ENCODE data around the gene SMIM5.
"Not testable (repeated sequence)": the region's sequence is repeated elsewhere in the genome, so short reads cannot be mapped to it uniquely, and the experiment has no call there.

The SMIM5 gene

DNA sequence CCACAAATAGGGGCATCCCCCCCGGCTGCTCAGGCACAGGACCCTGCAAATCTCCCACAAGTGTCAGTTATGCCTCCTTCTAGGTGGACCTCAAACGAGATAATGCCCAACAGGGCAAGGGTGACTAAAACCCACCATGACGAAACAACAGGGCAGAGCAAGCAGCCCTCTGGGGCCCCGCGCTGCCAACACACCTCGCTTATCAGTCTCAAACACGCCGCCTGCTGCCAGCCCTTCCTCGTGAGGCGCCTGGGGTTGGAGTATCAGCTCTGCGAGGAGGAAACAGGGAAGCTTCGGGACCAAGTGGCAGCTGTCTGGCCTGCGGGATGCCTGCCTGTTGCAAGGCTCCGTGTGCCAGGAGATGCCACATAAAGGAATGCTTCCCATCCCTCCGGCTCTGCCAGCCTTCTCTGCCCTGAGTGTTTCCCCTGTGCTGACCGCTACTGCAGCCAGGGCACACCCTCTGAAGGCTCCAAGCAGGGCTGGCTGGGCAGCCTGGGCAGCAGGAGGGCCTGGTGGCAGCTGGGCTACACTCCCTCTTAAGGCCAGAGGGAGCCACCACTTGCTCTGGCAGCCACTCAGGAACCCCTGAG is 2.5 kb downstream of the SMIM5 start:
- Mint-ChIP-seq H3K27ac (no peak overlapping the region), H3K4me1 (ENCODE audit: low read depth) (peaks cover 14% of the 10 kb centered on the region), H3K36me3 (ENCODE audit: low read depth) (peaks cover 53% of the 10 kb centered on the region), H3K4me3 (no peak overlapping the region), H3K27me3 (peaks cover 5% of the 10 kb centered on the region), H3K9me3 (no peaks in the 10 kb centered on the region)
- intact Hi-C loops (cut with micrococcal nuclease) = no loop called here

DNA sequence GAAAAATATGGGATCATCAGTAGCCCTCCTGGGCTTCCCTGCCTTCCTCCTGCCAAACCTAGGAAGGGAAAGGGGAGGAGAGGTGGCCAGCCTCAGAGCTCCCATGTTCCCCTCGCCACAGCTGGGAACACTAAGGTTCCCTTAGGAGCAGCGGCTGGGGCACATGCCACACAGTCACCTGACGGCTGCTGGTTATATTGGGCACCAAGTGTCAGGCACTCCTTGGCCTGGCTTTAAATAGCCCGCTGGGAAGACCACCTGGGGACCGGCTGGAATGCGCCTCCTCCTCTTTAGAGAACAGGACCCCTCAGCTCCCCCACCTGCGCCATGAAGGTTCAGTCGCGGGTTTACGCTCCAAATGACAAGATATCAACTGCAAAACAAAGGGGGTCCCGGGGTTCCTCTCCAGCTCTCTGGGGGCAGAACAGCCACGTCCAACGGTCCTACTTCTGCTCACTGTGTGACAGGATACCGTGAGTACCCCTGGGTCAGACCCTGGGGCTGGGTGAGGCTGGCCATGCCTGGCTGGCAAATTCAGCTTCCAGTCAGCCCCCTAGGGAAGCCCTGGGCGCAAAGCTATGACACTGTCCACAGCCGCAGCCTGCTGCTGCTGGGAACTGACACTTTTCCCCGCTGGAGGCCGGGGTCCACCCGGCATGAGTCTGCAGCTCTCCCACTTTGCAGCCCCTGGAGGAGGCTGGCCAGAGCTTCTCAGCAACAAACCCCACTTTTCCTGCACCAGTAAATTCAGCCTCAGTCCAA is 3.3 kb downstream of the SMIM5 start:
- H3K4me1 Mint-ChIP-seq (ENCODE audit: low read depth) = peaks cover 14% of the 10 kb centered on the region
- intact Hi-C loops (cut with micrococcal nuclease) = no loop called here
- no peaks in the 10 kb centered on the region for H3K9me3 Mint-ChIP-seq
- H3K36me3 Mint-ChIP-seq (ENCODE audit: low read depth) = peaks cover 49% of the 10 kb centered on the region
- no peak overlapping the region for H3K4me3 Mint-ChIP-seq
- peaks cover 5% of the 10 kb centered on the region for H3K27me3 Mint-ChIP-seq
- no peak overlapping the region for H3K27ac Mint-ChIP-seq

DNA sequence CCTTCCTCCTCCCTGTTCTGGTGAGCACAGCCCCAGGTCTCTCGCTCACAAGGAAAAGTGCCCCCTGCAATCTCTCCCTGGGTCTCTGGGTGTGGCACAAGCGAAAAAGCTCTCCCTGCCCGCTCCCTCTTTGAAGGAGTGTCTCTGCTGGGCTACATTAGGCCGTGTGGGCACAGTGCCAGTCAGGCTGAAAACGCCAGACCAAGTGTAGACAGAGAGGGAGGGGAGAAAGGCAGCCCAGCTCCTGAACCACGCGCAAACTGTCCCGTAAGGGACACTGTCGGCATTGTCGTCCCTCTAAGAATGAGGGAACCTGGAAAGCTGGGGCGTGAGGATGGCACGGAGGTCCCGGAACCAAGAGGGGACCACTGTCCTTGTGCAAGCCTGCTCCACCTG is 3.9 kb downstream of the SMIM5 start:
- Mint-ChIP-seq H3K27me3 (peaks cover 5% of the 10 kb centered on the region), H3K9me3 (no peaks in the 10 kb centered on the region), H3K4me1 (ENCODE audit: low read depth) (peaks cover 17% of the 10 kb centered on the region), H3K4me3 (no peak overlapping the region), H3K27ac (no peak overlapping the region), H3K36me3 (ENCODE audit: low read depth) (peaks cover 54% of the 10 kb centered on the region)
- intact Hi-C loops (cut with micrococcal nuclease) = no loop called here

DNA sequence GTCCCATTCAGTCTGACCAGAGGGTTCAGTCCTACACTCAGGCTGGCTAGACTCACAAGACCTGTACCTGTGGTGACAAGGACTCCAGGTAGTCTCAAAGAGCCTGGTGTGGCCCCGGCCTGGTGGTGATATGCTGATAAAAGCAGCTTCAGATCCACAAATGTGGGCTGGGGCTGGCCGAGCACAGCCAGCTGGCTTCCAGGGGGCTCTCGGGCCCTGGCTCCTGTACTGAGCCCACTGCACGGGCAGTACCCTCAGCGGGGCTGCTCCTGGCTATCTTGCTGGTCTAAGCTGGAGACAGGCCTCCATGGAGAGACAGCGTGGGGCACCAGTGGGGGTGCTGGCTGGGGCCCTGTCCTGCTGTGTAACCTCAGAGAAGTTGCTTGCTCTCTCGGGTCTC is 4.3 kb downstream of the SMIM5 start:
- no peaks in the 10 kb centered on the region for H3K9me3 Mint-ChIP-seq
- H3K27ac Mint-ChIP-seq = no peak overlapping the region
- H3K4me1 Mint-ChIP-seq (ENCODE audit: low read depth) = peaks cover 21% of the 10 kb centered on the region
- peaks cover 5% of the 10 kb centered on the region for H3K27me3 Mint-ChIP-seq
- H3K36me3 Mint-ChIP-seq (ENCODE audit: low read depth) = peaks cover 55% of the 10 kb centered on the region
- intact Hi-C loops (cut with micrococcal nuclease) = no loop called here
- H3K4me3 Mint-ChIP-seq = no peak overlapping the region

DNA sequence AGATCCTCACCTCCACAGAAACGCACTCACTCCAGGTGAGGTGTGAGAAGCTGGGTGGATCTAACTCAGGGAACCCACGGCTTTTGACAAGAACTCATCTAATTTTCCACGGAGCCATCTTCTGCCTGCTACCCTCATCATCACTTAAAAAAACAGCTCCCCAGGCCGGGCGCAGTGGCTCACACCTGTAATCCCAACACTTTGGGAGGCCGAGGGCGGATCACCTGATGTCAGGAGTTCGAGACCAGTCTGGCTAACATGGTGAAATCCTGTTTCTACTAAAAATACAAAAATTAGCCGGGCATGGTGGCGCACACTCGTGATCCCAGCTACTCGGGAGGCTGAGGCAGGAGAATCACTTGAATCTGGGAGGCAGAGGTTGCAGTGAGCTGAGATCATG is 4.8 kb downstream of the SMIM5 start:
- intact Hi-C loops (cut with micrococcal nuclease); H3K27me3 Mint-ChIP-seq; H3K27ac Mint-ChIP-seq; H3K4me3 Mint-ChIP-seq; H3K9me3 Mint-ChIP-seq: not testable (repeated sequence)
- H3K36me3 Mint-ChIP-seq (ENCODE audit: low read depth) = peaks cover 55% of the 10 kb centered on the region
- H3K4me1 Mint-ChIP-seq (ENCODE audit: low read depth) = peaks cover 24% of the 10 kb centered on the region

DNA sequence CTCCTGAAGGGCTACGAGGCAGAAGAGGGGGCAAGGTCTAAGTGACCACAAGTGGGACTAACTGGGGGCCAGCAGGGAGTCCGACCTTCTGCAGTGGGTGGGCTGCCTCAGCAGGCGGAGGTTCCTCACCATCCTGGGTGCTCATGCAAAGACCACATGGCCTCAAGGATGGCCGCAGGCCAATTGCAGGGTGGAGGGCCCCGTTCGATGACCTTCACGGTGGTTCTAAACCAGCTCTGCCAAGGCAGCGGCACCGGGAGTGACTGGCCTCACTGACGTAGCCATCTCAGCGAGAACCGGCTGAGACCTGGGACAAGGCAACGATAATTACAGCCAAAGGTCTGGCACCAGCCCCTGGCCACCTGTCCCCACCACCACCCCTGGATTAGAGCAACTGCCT is 5.7 kb downstream of the SMIM5 start:
- intact Hi-C loops (cut with micrococcal nuclease) = no loop called here
- Mint-ChIP-seq H3K27ac (no peak overlapping the region), H3K27me3 (peaks cover 4% of the 10 kb centered on the region), H3K36me3 (ENCODE audit: low read depth) (peaks cover 64% of the 10 kb centered on the region), H3K4me1 (ENCODE audit: low read depth) (peaks cover 15% of the 10 kb centered on the region), H3K4me3 (no peak overlapping the region), H3K9me3 (no peaks in the 10 kb centered on the region)

DNA sequence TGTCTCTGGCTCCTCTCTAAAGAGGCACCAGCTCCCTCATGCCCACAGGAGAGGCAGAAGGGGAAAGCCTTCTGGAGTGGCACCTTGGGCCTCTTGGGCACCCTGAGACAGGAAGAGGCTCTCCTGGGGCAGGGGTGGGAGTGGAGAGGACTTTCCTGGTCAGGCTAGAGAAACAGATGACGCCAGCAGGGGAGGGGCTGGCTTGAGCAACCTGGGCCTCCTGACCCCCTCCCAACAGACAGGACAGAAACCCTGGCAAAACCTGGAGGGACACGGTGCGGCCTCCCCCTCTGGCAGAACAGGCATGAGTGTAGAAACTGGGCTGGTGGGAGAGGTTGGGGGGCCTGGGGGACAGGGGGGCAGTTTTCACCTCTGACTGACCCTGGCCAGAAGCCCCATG is 6.1 kb downstream of the SMIM5 start:
- Mint-ChIP-seq H3K36me3 (ENCODE audit: low read depth) (peaks cover 66% of the 10 kb centered on the region), H3K4me1 (ENCODE audit: low read depth) (peaks cover 12% of the 10 kb centered on the region), H3K27ac (no peak overlapping the region), H3K27me3 (peaks cover 1% of the 10 kb centered on the region), H3K9me3 (no peaks in the 10 kb centered on the region), H3K4me3 (no peak overlapping the region)
- intact Hi-C loops (cut with micrococcal nuclease) = no loop called here

DNA sequence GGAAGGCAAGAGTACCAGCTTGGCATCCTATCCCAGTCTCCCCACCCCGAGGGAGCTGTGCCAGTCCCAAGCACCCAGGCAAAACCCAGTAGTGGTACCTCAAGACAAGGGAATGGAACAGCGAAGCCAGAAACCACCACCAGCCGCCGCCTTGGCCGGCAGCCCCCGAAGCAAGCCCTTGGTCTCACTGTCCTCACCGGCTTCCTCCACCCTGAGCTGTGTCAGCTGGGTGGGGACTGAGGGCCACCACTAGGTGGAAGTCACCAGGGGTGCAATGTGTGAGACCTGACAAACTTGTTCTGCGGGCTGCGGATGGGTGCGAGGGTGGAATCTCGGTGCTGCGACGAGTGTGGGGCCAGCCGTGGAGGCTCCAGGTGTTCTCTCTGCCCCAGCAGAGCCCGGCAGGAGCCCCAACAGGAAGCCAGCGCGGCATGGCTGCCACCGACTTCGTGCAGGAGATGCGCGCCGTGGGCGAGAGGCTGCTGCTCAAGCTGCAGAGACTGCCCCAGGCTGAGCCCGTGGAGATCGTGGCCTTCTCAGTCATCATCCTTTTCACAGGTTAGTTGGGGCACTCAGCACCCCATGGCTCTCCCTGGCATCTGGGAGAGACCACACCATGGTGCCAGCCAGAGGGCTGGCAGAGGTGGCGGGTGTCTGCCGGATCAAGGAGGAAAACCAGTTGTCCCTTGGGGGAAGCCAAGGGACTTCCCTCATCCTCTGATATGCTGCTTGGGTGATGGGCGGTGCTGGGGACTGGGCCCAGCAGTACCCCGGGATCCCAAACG is 6.7 kb downstream of the SMIM5 start:
- Mint-ChIP-seq H3K27me3 (peaks cover 1% of the 10 kb centered on the region), H3K9me3 (no peaks in the 10 kb centered on the region), H3K36me3 (ENCODE audit: low read depth) (peaks cover 66% of the 10 kb centered on the region), H3K4me3 (no peak overlapping the region), H3K27ac (no peak overlapping the region), H3K4me1 (ENCODE audit: low read depth) (peaks cover 12% of the 10 kb centered on the region)
- intact Hi-C loops (cut with micrococcal nuclease) = no loop called here

DNA sequence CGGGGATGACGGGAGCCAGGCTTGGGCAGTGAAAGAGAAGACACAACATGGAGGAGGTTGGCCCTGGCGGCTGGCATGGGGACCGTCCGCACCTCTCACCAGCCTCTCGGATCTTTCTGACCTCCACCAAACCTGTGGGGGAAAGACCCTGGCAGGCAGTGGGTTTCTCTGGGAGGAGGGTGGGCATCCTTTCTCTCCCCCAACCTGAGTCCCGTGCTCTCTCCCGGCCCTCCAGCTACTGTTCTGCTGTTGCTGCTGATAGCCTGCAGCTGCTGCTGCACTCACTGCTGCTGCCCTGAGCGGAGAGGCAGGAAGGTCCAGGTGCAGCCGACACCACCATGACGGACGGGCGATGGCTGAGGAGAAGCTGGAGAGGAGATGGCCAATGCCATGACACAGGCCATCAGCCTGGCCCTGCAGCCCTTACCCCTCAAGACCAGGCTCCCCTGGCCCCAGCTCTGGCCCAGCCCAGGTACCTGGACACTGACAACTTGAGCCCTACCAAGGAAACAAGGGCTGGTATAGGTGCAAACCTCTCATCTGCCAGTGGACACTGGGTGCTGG is 7.4 kb downstream of the SMIM5 start:
- intact Hi-C loops (cut with micrococcal nuclease) = no loop called here
- H3K36me3 Mint-ChIP-seq (ENCODE audit: low read depth) = peaks cover 66% of the 10 kb centered on the region
- no peak overlapping the region for H3K27ac Mint-ChIP-seq
- no peak overlapping the region for H3K4me3 Mint-ChIP-seq
- peaks cover 15% of the 10 kb centered on the region for H3K4me1 Mint-ChIP-seq (ENCODE audit: low read depth)
- peaks cover 1% of the 10 kb centered on the region for H3K27me3 Mint-ChIP-seq
- H3K9me3 Mint-ChIP-seq = no peaks in the 10 kb centered on the region

DNA sequence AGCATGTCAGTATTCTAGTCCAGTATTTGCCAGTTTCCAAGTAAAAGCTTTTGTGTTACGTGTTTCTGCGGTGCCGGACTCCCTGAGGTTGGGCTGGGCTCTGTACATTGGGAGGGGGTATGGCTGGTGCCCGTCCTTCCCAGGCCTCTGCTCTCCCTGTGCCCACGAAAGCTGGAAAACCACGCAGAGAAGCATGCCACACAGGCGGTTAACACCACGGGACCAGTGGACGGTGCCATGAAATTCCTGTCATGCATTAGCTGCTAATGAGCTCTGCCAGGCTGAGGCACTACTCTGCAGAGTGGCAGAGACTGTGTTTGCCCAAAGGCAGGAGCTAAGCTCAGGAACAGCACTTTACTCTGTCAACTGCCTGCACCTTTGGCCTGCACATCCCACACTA is 8.1 kb downstream of the SMIM5 start:
- Mint-ChIP-seq H3K36me3 (ENCODE audit: low read depth) (peaks cover 61% of the 10 kb centered on the region), H3K4me3 (no peak overlapping the region), H3K9me3 (no peaks in the 10 kb centered on the region), H3K4me1 (ENCODE audit: low read depth) (peaks cover 22% of the 10 kb centered on the region), H3K27ac (no peak overlapping the region), H3K27me3 (no peaks in the 10 kb centered on the region)
- intact Hi-C loops (cut with micrococcal nuclease) = no loop called here

DNA sequence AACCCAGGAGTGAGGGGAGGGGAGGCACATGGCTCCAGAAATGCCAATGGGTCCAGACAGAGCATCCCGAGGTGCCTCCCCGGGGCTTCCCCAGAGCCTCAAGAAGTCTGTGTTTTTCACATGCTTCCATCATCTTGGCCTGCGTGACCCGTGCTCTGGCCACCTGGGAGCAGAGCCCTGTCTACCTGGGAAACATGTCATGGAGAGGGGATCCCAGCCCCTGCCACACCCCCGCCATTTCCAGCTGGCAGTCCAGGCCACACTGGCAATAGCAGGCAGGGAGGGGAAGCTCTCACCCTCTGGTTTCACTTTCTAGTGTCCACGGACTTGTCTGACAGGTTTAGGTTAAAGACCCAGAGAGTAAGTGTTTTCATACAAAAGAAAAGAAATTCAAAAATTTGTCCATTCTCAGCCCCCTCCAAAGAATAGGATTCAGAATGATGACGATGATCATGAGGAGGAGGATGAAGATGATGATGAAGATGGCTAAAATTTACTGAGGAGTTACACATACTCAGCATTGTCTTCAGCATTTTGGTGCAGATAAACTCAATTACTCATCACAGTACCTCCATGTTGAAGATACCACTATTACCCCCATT is 9.0 kb downstream of the SMIM5 start:
- H3K36me3 Mint-ChIP-seq (ENCODE audit: low read depth) = peaks cover 52% of the 10 kb centered on the region
- H3K27ac Mint-ChIP-seq = no peak overlapping the region
- H3K9me3 Mint-ChIP-seq = no peaks in the 10 kb centered on the region
- H3K4me3 Mint-ChIP-seq = no peak overlapping the region
- intact Hi-C loops (cut with micrococcal nuclease) = no loop called here
- H3K27me3 Mint-ChIP-seq = no peaks in the 10 kb centered on the region
- peaks cover 28% of the 10 kb centered on the region for H3K4me1 Mint-ChIP-seq (ENCODE audit: low read depth)

DNA sequence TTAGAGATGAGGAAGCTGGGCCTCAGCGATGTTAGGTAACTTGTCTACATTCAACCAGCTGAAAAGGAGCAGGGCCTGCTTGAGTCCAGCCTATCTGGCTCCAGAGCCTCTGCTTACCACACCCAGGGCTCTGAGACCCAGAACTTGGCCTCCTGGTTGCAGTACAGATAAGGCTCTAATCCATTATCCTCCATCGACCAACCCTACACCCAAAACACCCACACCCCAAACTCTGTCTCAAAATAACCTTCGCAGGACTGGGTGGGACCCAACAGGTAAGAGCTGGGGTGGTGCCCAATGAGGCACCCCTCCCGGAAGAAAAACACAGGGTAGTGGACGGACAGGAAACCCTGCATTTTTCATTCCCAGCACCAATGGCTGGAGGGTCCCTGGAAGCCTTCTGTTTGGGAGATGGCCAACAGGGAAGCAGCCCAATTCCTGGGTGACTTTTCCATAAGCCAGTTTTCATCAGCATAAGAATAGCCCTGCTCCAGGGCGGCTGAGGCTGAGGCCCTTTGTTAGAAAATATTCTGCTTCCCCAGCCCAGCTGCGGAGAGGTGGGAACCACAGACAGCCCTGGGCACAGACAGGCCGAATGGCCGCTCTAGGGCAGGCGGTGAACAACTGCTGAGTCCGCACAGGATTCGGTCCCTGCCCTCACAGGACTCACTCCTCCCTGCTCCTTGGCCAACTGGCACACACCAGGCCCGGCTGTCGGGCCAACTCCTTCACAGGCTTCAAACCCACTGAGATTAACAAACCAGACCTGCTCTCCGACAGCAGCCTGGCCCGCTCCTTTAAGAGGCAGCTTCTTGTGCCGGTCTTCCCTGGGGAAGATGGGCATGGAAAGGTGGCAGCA is 9.8 kb downstream of the SMIM5 start:
- no peaks in the 10 kb centered on the region for H3K9me3 Mint-ChIP-seq
- H3K27ac Mint-ChIP-seq = no peak overlapping the region
- H3K36me3 Mint-ChIP-seq (ENCODE audit: low read depth) = peaks cover 56% of the 10 kb centered on the region
- H3K4me3 Mint-ChIP-seq = no peak overlapping the region
- H3K4me1 Mint-ChIP-seq (ENCODE audit: low read depth) = peaks cover 28% of the 10 kb centered on the region
- H3K27me3 Mint-ChIP-seq = no peaks in the 10 kb centered on the region
- intact Hi-C loops (cut with micrococcal nuclease) = no loop called here

DNA sequence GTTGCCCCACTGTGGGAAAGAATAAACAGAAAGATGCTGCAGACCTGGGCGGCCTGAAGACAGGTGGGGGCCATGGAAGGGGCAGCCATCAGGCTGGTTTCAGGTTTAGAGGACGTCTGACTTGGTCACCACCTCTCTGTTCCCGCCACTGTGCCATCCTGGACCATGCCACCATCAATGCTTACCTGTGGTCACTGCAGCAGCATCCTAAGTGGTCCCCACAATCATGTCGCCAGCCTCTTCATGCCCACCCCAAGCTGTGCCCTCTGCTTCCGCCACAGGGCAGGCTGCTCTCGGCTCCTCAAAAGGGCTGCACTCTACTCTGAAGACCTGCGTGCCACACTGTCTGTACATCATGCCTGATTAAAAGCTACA is 10.4 kb downstream of the SMIM5 start:
- H3K27ac Mint-ChIP-seq = no peak overlapping the region
- no peaks in the 10 kb centered on the region for H3K9me3 Mint-ChIP-seq

More for the DNA sequence above, 10.4 kb downstream of the SMIM5 start:
- Mint-ChIP-seq H3K27me3 (no peaks in the 10 kb centered on the region), H3K4me3 (no peak overlapping the region), H3K4me1 (ENCODE audit: low read depth) (peaks cover 28% of the 10 kb centered on the region), H3K36me3 (ENCODE audit: low read depth) (peaks cover 56% of the 10 kb centered on the region)
- intact Hi-C loops (cut with micrococcal nuclease) = no loop called here
